ENCODE data around the gene LRMDA. TPM values are rescaled to one million over a fixed set of nuclear protein-coding genes. Genes with fewer than 3 reads are reported as not detected.
"Not testable (repeated sequence)": the region's sequence is repeated elsewhere in the genome, so short reads cannot be mapped to it uniquely, and the experiment has no call there.

LRMDA gene
- total and polyA plus RNA-seq, 2 donors (not counting 1 experiment from before 2014, with no cell fraction given): 0.12 TPM; not detected in 1

DNA sequence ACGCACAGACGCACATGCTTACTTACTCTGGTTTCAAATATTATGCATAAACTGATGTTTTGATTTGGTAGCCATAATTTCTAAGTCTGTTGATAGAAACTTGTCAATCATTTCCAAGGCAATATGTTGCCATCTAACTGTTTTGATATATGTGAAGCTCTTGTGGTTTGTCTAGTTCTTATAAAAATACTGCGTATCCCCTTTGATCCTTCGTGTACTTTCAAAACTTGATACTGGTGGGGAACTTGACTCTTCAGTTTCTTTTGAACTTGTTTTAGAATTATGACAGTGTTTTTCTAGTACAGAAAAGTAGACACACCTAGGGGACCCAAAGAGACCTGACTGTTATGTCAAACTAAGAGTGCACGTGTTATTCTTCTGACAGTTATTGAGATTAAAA lies 708.0 kb downstream of the LRMDA start:
- peaks cover 0 to 1% (median 0%) of the 10 kb centered on the region in 3 donors for H3K9me3 ChIP-seq (ENCODE audit: control extremely low read depth in 1 of 3, control insufficient read depth in 2 of 3, insufficient read depth in 1 of 3, low read length in 2 of 3)
- Mint-ChIP-seq H3K27me3 (no peaks in the 10 kb centered on the region), H3K4me3 (no peak overlapping the region), H3K9me3 (ENCODE audit: insufficient read depth) (no peaks in the 10 kb centered on the region), H3K4me1 (no peaks in the 10 kb centered on the region), H3K27ac (no peak overlapping the region)
- H2AFZ ChIP-seq (ENCODE audit: insufficient read depth, low read depth, low read length, poor library complexity, severe bottlenecking): no peak overlapping the region
- 90% methylated on average over 3 of the region's 5 CpGs for WGBS (ENCODE audit: insufficient coverage)
- no peak overlapping the region for H3K4me2 ChIP-seq (replicated peaks; ENCODE audit: low read depth, low read length, poor library complexity, severe bottlenecking)
- no peak for TF ChIP-seq EZH2 (IDR thresholded peaks at IDR 0.05; ENCODE audit: borderline replicate concordance, insufficient read depth, low read depth, low read length, poor library complexity, severe bottlenecking)
- TF ChIP-seq, protein P1, sequence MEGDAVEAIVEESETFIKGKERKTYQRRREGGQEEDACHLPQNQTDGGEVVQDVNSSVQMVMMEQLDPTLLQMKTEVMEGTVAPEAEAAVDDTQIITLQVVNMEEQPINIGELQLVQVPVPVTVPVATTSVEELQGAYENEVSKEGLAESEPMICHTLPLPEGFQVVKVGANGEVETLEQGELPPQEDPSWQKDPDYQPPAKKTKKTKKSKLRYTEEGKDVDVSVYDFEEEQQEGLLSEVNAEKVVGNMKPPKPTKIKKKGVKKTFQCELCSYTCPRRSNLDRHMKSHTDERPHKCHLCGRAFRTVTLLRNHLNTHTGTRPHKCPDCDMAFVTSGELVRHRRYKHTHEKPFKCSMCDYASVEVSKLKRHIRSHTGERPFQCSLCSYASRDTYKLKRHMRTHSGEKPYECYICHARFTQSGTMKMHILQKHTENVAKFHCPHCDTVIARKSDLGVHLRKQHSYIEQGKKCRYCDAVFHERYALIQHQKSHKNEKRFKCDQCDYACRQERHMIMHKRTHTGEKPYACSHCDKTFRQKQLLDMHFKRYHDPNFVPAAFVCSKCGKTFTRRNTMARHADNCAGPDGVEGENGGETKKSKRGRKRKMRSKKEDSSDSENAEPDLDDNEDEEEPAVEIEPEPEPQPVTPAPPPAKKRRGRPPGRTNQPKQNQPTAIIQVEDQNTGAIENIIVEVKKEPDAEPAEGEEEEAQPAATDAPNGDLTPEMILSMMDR (IDR thresholded peaks at IDR 0.05): no peak
- intact Hi-C loops (cut with micrococcal nuclease): no loop called here
- CTCF ChIA-PET: no interaction called here
- no peak overlapping the region for H3K9ac ChIP-seq (ENCODE audit: low read length)
- no peak overlapping the region for H3K27ac ChIP-seq (ENCODE audit: low read length in 2 of 2)
- POLR2A ChIA-PET: no interaction called here
- DNase-seq (no peak), ATAC-seq (ENCODE audit: low read depth) (no peak)
- H3K4me3 ChIP-seq (ENCODE audit: control extremely low read depth in 1 of 5, extremely low read depth in 1 of 5, insufficient read depth in 1 of 5, low read depth in 2 of 5, low read length in 4 of 5): no peak overlapping the region
- H3K79me2 ChIP-seq (ENCODE audit: control insufficient read depth, insufficient read depth, low read length): no peaks in the 10 kb centered on the region
- no peaks in the 10 kb centered on the region for H3K4me1 ChIP-seq (ENCODE audit: control insufficient read depth in 2 of 2, insufficient read depth in 2 of 2, low read length in 2 of 2)
- H3K27me3 ChIP-seq (replicated peaks in 1 of 4; ENCODE audit: control extremely low read depth in 1 of 4, control insufficient read depth in 3 of 4, insufficient read depth in 4 of 4, low read length in 3 of 4): no peaks in the 10 kb centered on the region
- H4K20me1 ChIP-seq (ENCODE audit: control insufficient read depth, insufficient read depth, low read length, poor library complexity, severe bottlenecking): no peaks in the 10 kb centered on the region
- no peaks in the 10 kb centered on the region for H3K36me3 ChIP-seq (replicated peaks in 1 of 2; ENCODE audit: control extremely low read depth in 1 of 2, control insufficient read depth in 1 of 2, extremely low read depth in 1 of 2, insufficient read depth in 2 of 2, low read length in 1 of 2)

DNA sequence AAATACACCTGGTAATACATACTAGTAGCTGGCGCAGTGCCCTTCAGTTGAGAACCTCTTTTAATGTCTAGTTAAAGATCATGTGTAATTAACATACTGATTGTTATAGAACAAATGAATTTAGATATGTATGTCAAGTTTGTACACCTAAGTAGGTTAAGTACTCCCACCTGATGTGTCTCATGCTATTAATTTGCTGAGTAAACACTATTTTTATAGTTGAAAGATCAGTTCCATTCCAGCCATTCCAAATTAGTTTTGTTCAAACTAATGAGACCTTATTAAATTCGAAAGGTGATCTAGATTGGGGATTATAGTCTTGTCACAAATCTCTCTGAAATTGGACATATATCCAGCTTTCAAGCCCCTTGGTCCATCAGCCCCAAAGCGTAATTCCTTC lies 710.0 kb downstream of the LRMDA start:
- no peak overlapping the region for H3K4me3 ChIP-seq (ENCODE audit: control extremely low read depth in 1 of 5, extremely low read depth in 1 of 5, insufficient read depth in 1 of 5, low read depth in 2 of 5, low read length in 4 of 5)
- no peak overlapping the region for H3K9ac ChIP-seq (ENCODE audit: low read length)
- H4K20me1 ChIP-seq (ENCODE audit: control insufficient read depth, insufficient read depth, low read length, poor library complexity, severe bottlenecking): no peaks in the 10 kb centered on the region
- 100% methylated on average over 1 of the region's 3 CpGs for WGBS (ENCODE audit: insufficient coverage)
- no peak overlapping the region for H3K27ac ChIP-seq (ENCODE audit: low read length in 2 of 2)
- no peak for TF ChIP-seq EZH2 (IDR thresholded peaks at IDR 0.05; ENCODE audit: borderline replicate concordance, insufficient read depth, low read depth, low read length, poor library complexity, severe bottlenecking)
- TF ChIP-seq, protein P1 (IDR thresholded peaks at IDR 0.05): no peak
- no peaks in the 10 kb centered on the region for H3K4me1 ChIP-seq (ENCODE audit: control insufficient read depth in 2 of 2, insufficient read depth in 2 of 2, low read length in 2 of 2)
- H3K4me1 Mint-ChIP-seq: no peaks in the 10 kb centered on the region
- no peak overlapping the region for H3K4me2 ChIP-seq (replicated peaks; ENCODE audit: low read depth, low read length, poor library complexity, severe bottlenecking)
- intact Hi-C loops (cut with micrococcal nuclease): no loop called here
- H2AFZ ChIP-seq (ENCODE audit: insufficient read depth, low read depth, low read length, poor library complexity, severe bottlenecking): no peak overlapping the region
- ChIA-PET CTCF (no interaction called here), POLR2A (no interaction called here)
- H3K4me3 Mint-ChIP-seq: no peak overlapping the region
- ATAC-seq (ENCODE audit: low read depth): no peak
- DNase-seq: no peak
- no peaks in the 10 kb centered on the region for H3K27me3 ChIP-seq (replicated peaks in 1 of 4; ENCODE audit: control extremely low read depth in 1 of 4, control insufficient read depth in 3 of 4, insufficient read depth in 4 of 4, low read length in 3 of 4)
- no peaks in the 10 kb centered on the region for H3K79me2 ChIP-seq (ENCODE audit: control insufficient read depth, insufficient read depth, low read length)
- no peak overlapping the region for H3K27ac Mint-ChIP-seq
- H3K9me3 Mint-ChIP-seq (ENCODE audit: insufficient read depth): no peaks in the 10 kb centered on the region
- H3K36me3 ChIP-seq (replicated peaks in 1 of 2; ENCODE audit: control extremely low read depth in 1 of 2, control insufficient read depth in 1 of 2, extremely low read depth in 1 of 2, insufficient read depth in 2 of 2, low read length in 1 of 2): no peaks in the 10 kb centered on the region
- no peaks in the 10 kb centered on the region for H3K27me3 Mint-ChIP-seq
- H3K9me3 ChIP-seq (ENCODE audit: control extremely low read depth in 1 of 3, control insufficient read depth in 2 of 3, insufficient read depth in 1 of 3, low read length in 2 of 3): peaks cover 0 to 1% (median 0%) of the 10 kb centered on the region in 3 donors

DNA sequence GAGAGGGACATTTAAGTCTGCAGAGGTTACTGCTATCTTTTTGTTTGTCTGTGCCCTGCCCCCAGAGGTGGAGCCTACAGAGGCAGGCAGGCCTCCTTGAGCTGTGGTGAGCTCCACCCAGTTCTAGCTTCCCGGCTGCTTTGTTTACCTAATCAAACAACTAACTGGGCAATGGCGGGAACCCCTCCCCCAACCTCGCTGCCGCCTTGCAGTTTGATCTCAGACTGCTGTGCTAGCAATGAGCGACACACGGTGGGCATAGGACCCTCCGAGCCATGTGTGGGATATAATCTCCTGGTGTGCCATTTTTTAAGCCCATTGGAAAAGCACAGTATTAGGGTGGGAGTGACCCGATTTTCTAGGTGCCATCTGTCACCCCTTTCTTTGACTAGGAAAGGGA lies 716.8 kb downstream of the LRMDA start:
- H3K4me1 ChIP-seq (ENCODE audit: control insufficient read depth in 2 of 2, insufficient read depth in 2 of 2, low read length in 2 of 2); H3K4me3 Mint-ChIP-seq; H3K4me3 ChIP-seq (ENCODE audit: control extremely low read depth in 1 of 5, extremely low read depth in 1 of 5, insufficient read depth in 1 of 5, low read depth in 2 of 5, low read length in 4 of 5); H3K4me2 ChIP-seq (replicated peaks; ENCODE audit: low read depth, low read length, poor library complexity, severe bottlenecking); H3K9me3 Mint-ChIP-seq (ENCODE audit: insufficient read depth); ATAC-seq (ENCODE audit: low read depth); H3K27ac Mint-ChIP-seq; H3K4me1 Mint-ChIP-seq; H3K27ac ChIP-seq (ENCODE audit: low read length in 2 of 2); DNase-seq; H3K36me3 ChIP-seq (replicated peaks in 1 of 2; ENCODE audit: control extremely low read depth in 1 of 2, control insufficient read depth in 1 of 2, extremely low read depth in 1 of 2, insufficient read depth in 2 of 2, low read length in 1 of 2); H4K20me1 ChIP-seq (ENCODE audit: control insufficient read depth, insufficient read depth, low read length, poor library complexity, severe bottlenecking); intact Hi-C loops (cut with micrococcal nuclease); POLR2A ChIA-PET; H2AFZ ChIP-seq (ENCODE audit: insufficient read depth, low read depth, low read length, poor library complexity, severe bottlenecking); H3K27me3 Mint-ChIP-seq; H3K79me2 ChIP-seq (ENCODE audit: control insufficient read depth, insufficient read depth, low read length); H3K9ac ChIP-seq (ENCODE audit: low read length); H3K27me3 ChIP-seq (replicated peaks in 1 of 4; ENCODE audit: control extremely low read depth in 1 of 4, control insufficient read depth in 3 of 4, insufficient read depth in 4 of 4, low read length in 3 of 4); CTCF ChIA-PET: not testable (repeated sequence)
- no CpG with 5 or more reads among the region's 8 CpGs for WGBS (ENCODE audit: insufficient coverage)
- peaks cover 0 to 10% (median 0%) of the 10 kb centered on the region in 3 donors for H3K9me3 ChIP-seq (ENCODE audit: control extremely low read depth in 1 of 3, control insufficient read depth in 2 of 3, insufficient read depth in 1 of 3, low read length in 2 of 3)
